Measurements from ENCODE around the gene C2CD2. TPM values are rescaled to one million over a fixed set of nuclear protein-coding genes. Genes with fewer than 3 reads are reported as not detected.

C2CD2 gene
- total RNA-seq, 1 experiment from 2014 or later, result 12.6 TPM

DNA sequence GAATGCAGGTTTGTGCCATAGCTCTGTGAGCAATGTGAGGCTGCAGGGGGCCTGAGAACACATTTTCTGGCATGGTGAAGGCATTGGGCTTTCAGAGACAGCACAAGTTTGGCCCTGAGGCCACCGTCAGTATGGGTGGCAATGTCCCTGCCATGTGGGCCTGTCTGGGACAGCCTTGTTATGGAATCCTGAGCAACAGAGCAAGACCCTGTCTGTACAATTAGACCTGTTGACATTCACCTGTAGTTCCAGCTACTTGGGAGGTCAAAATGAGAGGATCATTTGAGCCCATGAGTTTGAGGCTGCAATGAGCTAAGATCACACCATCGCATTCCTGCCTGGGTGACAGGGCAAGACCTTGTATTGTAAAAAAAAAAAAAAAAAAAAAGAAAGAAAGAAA is 110.2 kb downstream of the C2CD2 start:
- H3K36me3 Mint-ChIP-seq (ENCODE audit: insufficient read depth, unreplicated experiment), result peaks cover 5% of the 10 kb centered on the region
- no peaks in the 10 kb centered on the region for H3K27me3 Mint-ChIP-seq (ENCODE audit: insufficient read depth, unreplicated experiment)
- no TSS peak for BruUV-seq (replicated peaks)
- H3K4me3 Mint-ChIP-seq (ENCODE audit: unreplicated experiment), result no peak overlapping the region
- TF ChIP-seq, protein P1, sequence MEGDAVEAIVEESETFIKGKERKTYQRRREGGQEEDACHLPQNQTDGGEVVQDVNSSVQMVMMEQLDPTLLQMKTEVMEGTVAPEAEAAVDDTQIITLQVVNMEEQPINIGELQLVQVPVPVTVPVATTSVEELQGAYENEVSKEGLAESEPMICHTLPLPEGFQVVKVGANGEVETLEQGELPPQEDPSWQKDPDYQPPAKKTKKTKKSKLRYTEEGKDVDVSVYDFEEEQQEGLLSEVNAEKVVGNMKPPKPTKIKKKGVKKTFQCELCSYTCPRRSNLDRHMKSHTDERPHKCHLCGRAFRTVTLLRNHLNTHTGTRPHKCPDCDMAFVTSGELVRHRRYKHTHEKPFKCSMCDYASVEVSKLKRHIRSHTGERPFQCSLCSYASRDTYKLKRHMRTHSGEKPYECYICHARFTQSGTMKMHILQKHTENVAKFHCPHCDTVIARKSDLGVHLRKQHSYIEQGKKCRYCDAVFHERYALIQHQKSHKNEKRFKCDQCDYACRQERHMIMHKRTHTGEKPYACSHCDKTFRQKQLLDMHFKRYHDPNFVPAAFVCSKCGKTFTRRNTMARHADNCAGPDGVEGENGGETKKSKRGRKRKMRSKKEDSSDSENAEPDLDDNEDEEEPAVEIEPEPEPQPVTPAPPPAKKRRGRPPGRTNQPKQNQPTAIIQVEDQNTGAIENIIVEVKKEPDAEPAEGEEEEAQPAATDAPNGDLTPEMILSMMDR (IDR thresholded peaks at IDR 0.05; ENCODE audit: insufficient read depth in 1 of 2, low read depth in 1 of 2, low read length in 1 of 2, severe bottlenecking in 1 of 2, unreplicated experiment in 1 of 2), result no peak
- H3K27me3 ChIP-seq (replicated peaks; ENCODE audit: control insufficient read depth, insufficient read depth, low read length), result no peaks in the 10 kb centered on the region
- POLR2A ChIA-PET, result no interaction called here
- intact Hi-C loops (cut with micrococcal nuclease; ENCODE audit: unreplicated experiment), result no loop called here
- no peaks in the 10 kb centered on the region for H3K4me1 ChIP-seq
- no peaks in the 10 kb centered on the region; the same call in 1 of the 2 replicates for H3K36me3 ChIP-seq (ENCODE audit: control insufficient read depth, insufficient read depth, low read length)
- H3K9me3 Mint-ChIP-seq (ENCODE audit: unreplicated experiment), result peaks cover 19% of the 10 kb centered on the region
- CTCF ChIA-PET, result interaction anchor here (0.7 kb wide), 1 partner anchor 231 kb away, joined by 3 read pairs; no protein-coding TSS in a partner anchor
- H3K4me1 Mint-ChIP-seq (ENCODE audit: low read depth, unreplicated experiment), result peaks cover under 1% of the 10 kb centered on the region
- no peak overlapping the region for H3K4me3 ChIP-seq (ENCODE audit: low read depth, low read length)
- no peak overlapping the region for H3K27ac Mint-ChIP-seq (ENCODE audit: unreplicated experiment)
- no peak for DNase-seq
- H3K9me3 ChIP-seq, result peaks cover 10% of the 10 kb centered on the region

DNA sequence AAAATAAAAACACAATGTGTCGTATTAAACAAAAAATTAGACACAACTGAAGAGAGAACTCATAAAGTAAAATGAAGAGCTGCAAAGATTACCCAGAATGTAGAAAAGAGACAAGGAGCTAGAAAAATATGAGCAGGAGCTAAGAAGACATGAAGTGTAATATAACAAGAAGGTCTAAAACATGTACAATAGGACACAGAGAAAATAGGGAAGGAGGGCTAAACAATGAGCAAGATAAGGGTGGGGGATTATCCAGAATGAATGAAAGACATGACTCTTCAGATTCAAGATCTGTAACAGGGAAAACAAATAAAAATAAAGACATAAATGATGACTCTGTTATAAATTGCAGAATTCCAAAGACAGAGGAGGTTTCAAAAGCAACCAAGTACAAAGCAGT is 112.9 kb downstream of the C2CD2 start:
- peaks cover 19% of the 10 kb centered on the region for H3K9me3 Mint-ChIP-seq (ENCODE audit: unreplicated experiment)
- peaks cover 17% of the 10 kb centered on the region for H3K36me3 Mint-ChIP-seq (ENCODE audit: insufficient read depth, unreplicated experiment)
- no peaks in the 10 kb centered on the region for H3K27me3 ChIP-seq (replicated peaks; ENCODE audit: control insufficient read depth, insufficient read depth, low read length)
- H3K27ac Mint-ChIP-seq (ENCODE audit: unreplicated experiment), result no peak overlapping the region
- CTCF ChIA-PET, result no interaction called here
- no peaks in the 10 kb centered on the region; the same call in 1 of the 2 replicates for H3K36me3 ChIP-seq (ENCODE audit: control insufficient read depth, insufficient read depth, low read length)
- H3K4me1 Mint-ChIP-seq (ENCODE audit: low read depth, unreplicated experiment), result peaks cover 3% of the 10 kb centered on the region
- intact Hi-C loops (cut with micrococcal nuclease; ENCODE audit: unreplicated experiment), result no loop called here
- H3K4me3 Mint-ChIP-seq (ENCODE audit: unreplicated experiment), result no peak overlapping the region
- H3K9me3 ChIP-seq, result peaks cover 10% of the 10 kb centered on the region
- no TSS peak for BruUV-seq (replicated peaks)
- DNase-seq, result no peak
- no peaks in the 10 kb centered on the region for H3K4me1 ChIP-seq
- H3K4me3 ChIP-seq (ENCODE audit: low read depth, low read length), result no peak overlapping the region
- no peaks in the 10 kb centered on the region for H3K27me3 Mint-ChIP-seq (ENCODE audit: insufficient read depth, unreplicated experiment)
- TF ChIP-seq, protein P1 (IDR thresholded peaks at IDR 0.05; ENCODE audit: insufficient read depth in 1 of 2, low read depth in 1 of 2, low read length in 1 of 2, severe bottlenecking in 1 of 2, unreplicated experiment in 1 of 2), result no peak
- POLR2A ChIA-PET, result no interaction called here

DNA sequence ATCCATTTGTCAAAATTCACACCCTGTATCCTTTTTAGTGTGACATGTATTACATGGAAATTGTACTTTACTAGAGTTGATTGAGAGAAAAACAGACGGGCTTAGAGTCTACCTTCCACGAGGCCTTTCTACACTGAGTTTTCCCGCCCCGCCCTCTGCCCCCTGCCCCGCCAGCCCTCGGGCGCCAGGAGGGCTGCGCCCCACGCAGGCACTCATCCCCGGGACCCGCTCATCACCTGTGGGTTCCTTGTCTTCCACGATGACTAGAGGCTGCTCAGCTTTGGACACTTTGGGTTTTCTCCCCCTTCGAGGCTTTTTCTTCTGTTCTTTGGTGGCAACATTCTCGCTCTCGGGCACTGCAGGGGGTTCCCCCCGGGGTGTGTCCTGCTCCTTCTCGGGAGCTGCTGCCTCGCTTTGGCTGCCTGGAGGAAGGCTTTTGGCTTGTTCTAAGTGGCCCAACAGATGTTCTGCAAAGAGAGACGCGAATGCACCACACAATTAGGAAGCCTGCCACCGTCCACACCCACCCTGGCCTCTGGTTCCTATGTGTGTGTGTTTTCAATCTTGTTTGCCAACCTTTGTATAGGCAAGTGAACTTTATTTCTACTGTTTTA is 114.3 kb downstream of the C2CD2 start:
- H3K36me3 Mint-ChIP-seq (ENCODE audit: insufficient read depth, unreplicated experiment), result peaks cover 18% of the 10 kb centered on the region
- H3K27me3 Mint-ChIP-seq (ENCODE audit: insufficient read depth, unreplicated experiment), result no peaks in the 10 kb centered on the region
- no peak overlapping the region for H3K4me3 ChIP-seq (ENCODE audit: low read depth, low read length)
- ChIA-PET CTCF (no interaction called here), POLR2A (no interaction called here)
- BruUV-seq (replicated peaks), result no TSS peak
- H3K27me3 ChIP-seq (replicated peaks; ENCODE audit: control insufficient read depth, insufficient read depth, low read length), result no peaks in the 10 kb centered on the region
- no peaks in the 10 kb centered on the region; the same call in 1 of the 2 replicates for H3K36me3 ChIP-seq (ENCODE audit: control insufficient read depth, insufficient read depth, low read length)
- peaks cover 10% of the 10 kb centered on the region for H3K9me3 ChIP-seq
- H3K9me3 Mint-ChIP-seq (ENCODE audit: unreplicated experiment), result peaks cover 19% of the 10 kb centered on the region
- no peak overlapping the region for H3K4me3 Mint-ChIP-seq (ENCODE audit: unreplicated experiment)
- intact Hi-C loops (cut with micrococcal nuclease; ENCODE audit: unreplicated experiment), result no loop called here
- peaks cover 6% of the 10 kb centered on the region for H3K4me1 Mint-ChIP-seq (ENCODE audit: low read depth, unreplicated experiment)
- H3K4me1 ChIP-seq, result no peaks in the 10 kb centered on the region
- no peak for DNase-seq
- TF ChIP-seq, protein P1 (IDR thresholded peaks at IDR 0.05; ENCODE audit: insufficient read depth in 1 of 2, low read depth in 1 of 2, low read length in 1 of 2, severe bottlenecking in 1 of 2, unreplicated experiment in 1 of 2), result no peak
- no peak overlapping the region for H3K27ac Mint-ChIP-seq (ENCODE audit: unreplicated experiment)

All from Caco-2 (cell line).